GM19463 (cell line): ENCODE measurements around the gene TRIM9.

ENCODE experiments used
- ATAC-seq: cut with Tn5 transposase; IDR thresholded peaks from one replicate; pipeline ENCODE4 v1.9.1; 2021; ENCODE audit warnings: mild to moderate bottlenecking, moderate library complexity; ENCODE audit not compliant: unreplicated experiment

TRIM9 gene

GRCh38 chr14:51093371-51094281, 1.3 kb downstream of the TRIM9 start:
- ATAC-seq, result no peak

- ATAC-seq, result no peak
Measured at GRCh38 chr14:51092965-51093364, 1.9 kb downstream of the TRIM9 start.

GRCh38 chr14:51089278-51089677, 5.6 kb downstream of the TRIM9 start:
- ATAC-seq, result no peak

- no peak for ATAC-seq
Measured at GRCh38 chr14:51087031-51087441, 7.9 kb downstream of the TRIM9 start.

- ATAC-seq, result no peak
Measured at GRCh38 chr14:51086044-51086443, 8.9 kb downstream of the TRIM9 start.

GRCh38 chr14:51084962-51085361, 9.9 kb downstream of the TRIM9 start:
- ATAC-seq, result no peak

GRCh38 chr14:51084507-51084906, 10.4 kb downstream of the TRIM9 start:
- ATAC-seq, result no peak

GRCh38 chr14:51082349-51082748, 12.6 kb downstream of the TRIM9 start:
- ATAC-seq, result no peak

GRCh38 chr14:51081712-51082111, 13.2 kb downstream of the TRIM9 start:
- no peak for ATAC-seq

- ATAC-seq, result no peak
Measured at GRCh38 chr14:51081209-51081608, 13.7 kb downstream of the TRIM9 start.

GRCh38 chr14:51080645-51081044, 14.3 kb downstream of the TRIM9 start:
- no peak for ATAC-seq

- ATAC-seq, result no peak
Measured at GRCh38 chr14:51079489-51079888, 15.4 kb downstream of the TRIM9 start.

GRCh38 chr14:51079085-51079484, 15.8 kb downstream of the TRIM9 start:
- no peak for ATAC-seq

- no peak for ATAC-seq
Measured at GRCh38 chr14:51074701-51075385, 20.1 kb downstream of the TRIM9 start.

- ATAC-seq, result no peak
Measured at GRCh38 chr14:51073731-51074130, 21.2 kb downstream of the TRIM9 start.

GRCh38 chr14:51072976-51073375, 21.9 kb downstream of the TRIM9 start:
- no peak for ATAC-seq

- no peak for ATAC-seq
Measured at GRCh38 chr14:51071857-51072256, 23.0 kb downstream of the TRIM9 start.

- ATAC-seq, result no peak
Measured at GRCh38 chr14:51070726-51071125, 24.2 kb downstream of the TRIM9 start.

- ATAC-seq, result no peak
Measured at GRCh38 chr14:51069055-51069454, 25.9 kb downstream of the TRIM9 start.

- ATAC-seq, result no peak
Measured at GRCh38 chr14:51068268-51068667, 26.6 kb downstream of the TRIM9 start.

- no peak for ATAC-seq
Measured at GRCh38 chr14:51067295-51067694, 27.6 kb downstream of the TRIM9 start.

- ATAC-seq, result no peak
Measured at GRCh38 chr14:51066576-51066975, 28.3 kb downstream of the TRIM9 start.
